Esophagus squamous epithelium (tissue), 4 donors: ENCODE data around the gene OSBPL5.

ENCODE experiments used
- CTCF ChIP-seq, 6 experiments: fragments of 450-650 bp in 4 of 6; fragments of 200-600 bp in 2 of 6; sonication (generic) in 2 of 6; IDR thresholded peaks; one replicate each; pipeline ENCODE4 v1.5.1; 2016 to 2019; ENCODE audit warnings: antibody characterized with exemption in 6 of 6, mild to moderate bottlenecking in 4 of 6, moderate library complexity in 4 of 6
- POLR2A ChIP-seq, 4 donors: fragments of 450-650 bp; IDR thresholded peaks; one replicate each; pipeline ENCODE4 v1.6.1; 2017; ENCODE audit warnings: antibody characterized with exemption in 4 of 4, mild to moderate bottlenecking in 4 of 4, moderate library complexity in 3 of 4

GRCh38 chr11:3105791-3106735 lies 59.0 kb downstream of the OSBPL5 start:
- TF ChIP-seq CTCF (IDR thresholded peaks at IDR 0.05) (no peak), POLR2A (IDR thresholded peaks at IDR 0.05) (no peak)
